Panc1 (cell line): Measurements from ENCODE around the gene TMEM229A. TPM values are rescaled to one million over a fixed set of nuclear protein-coding genes. Genes with fewer than 3 reads are reported as not detected.

Experiments used
- ATAC-seq: fragments of 200-7000 bp; cut with Tn5 transposase; 2 replicates; pipeline ENCODE4 v1.9.1; 2020; ENCODE audit warnings: mild to moderate bottlenecking, moderate library complexity
- BruUV-seq: library from RNA; stranded (reverse); fragments of 400-500 nt; replicated peaks from 2 replicates; lab custom pipeline; 2021; lab: Mats Ljungman, UMichigan
- CTCF ChIA-PET: fragments of 300-600 bp; sonication (Branson Sonifier 250); formaldehyde crosslinking; loops from one replicate; lab custom pipeline; 2022; ENCODE audit warnings: antibody characterized with exemption; lab: Charles Lee
- POLR2A ChIA-PET: fragments of 300-600 bp; sonication (Branson Sonifier 250); formaldehyde crosslinking; loops from one replicate; lab custom pipeline; 2022; ENCODE audit warnings: antibody characterized with exemption; lab: Charles Lee
- DNase-seq: peaks from one replicate; pipeline ENCODE4 v3.0.0-alpha.2; 2010; ENCODE audit warnings: low read depth, low spot score
- H3K27ac ChIP-seq: 2 replicates; pipeline ENCODE4 v1.5.1; 2011; ENCODE audit warnings: mild to moderate bottlenecking, low read length, inconsistent platforms
- H3K27me3 ChIP-seq: fragments of 200-500 bp; sonication (Bioruptor generic); 2 replicates; pipeline ENCODE4 v1.6.0; 2014; ENCODE audit warnings: low read length, inconsistent platforms; ENCODE audit not compliant: control insufficient read depth, insufficient read depth
- H3K36me3 ChIP-seq: fragments of 200-500 bp; sonication (Bioruptor generic); 2 replicates; pipeline ENCODE4 v1.5.1; 2014; ENCODE audit warnings: inconsistent platforms, mild to moderate bottlenecking, low read length, moderate library complexity; ENCODE audit not compliant: control insufficient read depth, insufficient read depth
- H3K4me1 ChIP-seq: 2 replicates; pipeline ENCODE4 v1.5.1; 2011; ENCODE audit warnings: inconsistent platforms, mild to moderate bottlenecking, low read length, moderate library complexity; ENCODE audit not compliant: control insufficient read depth, insufficient read depth
- H3K4me3 ChIP-seq, 2 experiments: 2 replicates each; pipeline ENCODE4 v1.5.1; 2011 to 2012; ENCODE audit warnings: low read depth in 2 of 2, low read length in 2 of 2, mild to moderate bottlenecking in 2 of 2, inconsistent platforms in 1 of 2, moderate library complexity in 1 of 2
- H3K9me3 ChIP-seq: fragments of 200-500 bp; sonication (Bioruptor generic); 2 replicates; pipeline ENCODE4 v1.5.1; 2014; ENCODE audit warnings: low read depth, mild to moderate bottlenecking, inconsistent platforms, low read length, moderate library complexity; ENCODE audit not compliant: control insufficient read depth, insufficient read depth
- CTCF ChIP-seq: fragments of 450-650 bp; IDR thresholded peaks from 2 replicates; pipeline ENCODE4 v1.5.1; 2017; ENCODE audit warnings: mild to moderate bottlenecking
- POLR2AphosphoS5 ChIP-seq: IDR thresholded peaks from 2 replicates; pipeline ENCODE4 v1.6.1; 2012; ENCODE audit warnings: mild to moderate bottlenecking, low read depth, low read length, moderate library complexity
- REST ChIP-seq, 2 experiments: IDR thresholded peaks; 2 replicates each; pipeline ENCODE4 v1.6.1; 2011 to 2012; ENCODE audit warnings: low read depth in 2 of 2, control low read depth in 1 of 2, low read length in 1 of 2, mild to moderate bottlenecking in 1 of 2, moderate library complexity in 1 of 2; ENCODE audit not compliant: insufficient read depth in 1 of 2
- SIN3A ChIP-seq: IDR thresholded peaks from 2 replicates; pipeline ENCODE4 v1.6.1; 2012; ENCODE audit warnings: low read depth, mild to moderate bottlenecking, low read length, moderate library complexity, borderline replicate concordance; ENCODE audit not compliant: insufficient read depth
- TCF7L2 ChIP-seq: IDR thresholded peaks from 2 replicates; pipeline ENCODE4 v1.6.1; 2011; ENCODE audit warnings: mild to moderate bottlenecking, low read depth, low read length, inconsistent platforms
- in situ Hi-C: cut with HindIII; loops from 2 replicates; pipeline ENCODE4 v1.10.0; 2016; ENCODE audit warnings: low sequenced_read_pairs, low pct_unique_long_range_greater_than_20kb
- intact Hi-C: fragments of 100-400 bp; cut with micrococcal nuclease; formaldehyde crosslinking; loops from one replicate; pipeline ENCODE4 v1.10.0; 2022; ENCODE audit not compliant: unreplicated experiment
- total RNA-seq: library from RNA; stranded (reverse); gene quantifications from one replicate; pipeline ENCODE4 v1.2.1, GENCODE V29; 2021; ENCODE audit not compliant: unreplicated experiment

TMEM229A gene
- total RNA-seq, 1 experiment from 2014 or later = not detected

- BruUV-seq = no TSS peak
- ATAC-seq (no peak), DNase-seq (no peak)
- Histone ChIP-seq H3K4me3 (no peak overlapping the region), H3K27ac (no peak overlapping the region), H3K27me3 (peaks cover 39% of the 10 kb centered on the region), H3K4me1 (peaks cover 3% of the 10 kb centered on the region), H3K36me3 (no peaks in the 10 kb centered on the region), H3K9me3 (no peaks in the 10 kb centered on the region)
- in situ Hi-C loops (no loop called here), intact Hi-C loops (no loop called here)
- ChIA-PET CTCF (no interaction called here), POLR2A (no interaction called here)
- no peak for TF ChIP-seq POLR2AphosphoS5
- TF ChIP-seq SIN3A = no peak
- no peak for TF ChIP-seq CTCF
- TF ChIP-seq REST (IDR thresholded peaks at IDR 0.05; ENCODE audit: insufficient read depth in 1 of 2, low read depth in 2 of 2, low read length in 1 of 2) = no peak
These were observed 1.9 kb downstream of the TMEM229A start for GRCh38 chr7:124030964-124031363.

- Histone ChIP-seq H3K27ac (no peak overlapping the region), H3K36me3 (no peaks in the 10 kb centered on the region), H3K4me1 (peaks cover 3% of the 10 kb centered on the region), H3K9me3 (no peaks in the 10 kb centered on the region), H3K4me3 (no peak overlapping the region), H3K27me3 (peaks cover 27% of the 10 kb centered on the region)
- POLR2A ChIA-PET = no interaction called here
- no TSS peak for BruUV-seq
- ATAC-seq = no peak
- DNase-seq = no peak
- CTCF ChIA-PET = no interaction called here
- intact Hi-C loops (no loop called here), in situ Hi-C loops (no loop called here)
- TF ChIP-seq POLR2AphosphoS5 (no peak), CTCF (no peak), REST (IDR thresholded peaks at IDR 0.05; ENCODE audit: insufficient read depth in 1 of 2, low read depth in 2 of 2, low read length in 1 of 2) (no peak), SIN3A (no peak), TCF7L2 (no peak)
These were observed 3.3 kb downstream of the TMEM229A start for GRCh38 chr7:124029396-124030188.
